Psoas muscle (tissue), 8 donors: ENCODE measurements around the gene TMEM37. TPM values are rescaled to one million over a fixed set of nuclear protein-coding genes. Genes with fewer than 3 reads are reported as not detected.

Experiments used
- ATAC-seq, 4 donors: fragments of 200-7000 bp; cut with Tn5 transposase; one replicate each; pipeline ENCODE4 v1.9.1; 2020; ENCODE audit warnings: moderate library complexity in 3 of 4, mild to moderate bottlenecking in 2 of 4
- DNase-seq, 2 donors: peaks; one replicate each; pipeline ENCODE4 v3.0.0-alpha.2; 2020
- H3K27ac ChIP-seq: fragments of 200-600 bp; one replicate; pipeline ENCODE4 v1.8.0; 2022
- H3K27me3 ChIP-seq, 3 donors: fragments of 200-600 bp in 1 of 3; one replicate each; pipeline versions ENCODE4 v1.6.1 to v1.8.0; 2013 to 2022; ENCODE audit warnings: low read length in 2 of 3, mild to moderate bottlenecking in 2 of 3, moderate library complexity in 1 of 3; ENCODE audit not compliant: insufficient read depth in 3 of 3
- H3K36me3 ChIP-seq, 2 donors: fragments of 200-600 bp in 1 of 2; one replicate each; pipeline versions ENCODE4 v1.6.1 to v1.8.0; 2013 to 2022; ENCODE audit warnings: low read depth in 1 of 2, mild to moderate bottlenecking in 1 of 2, moderate library complexity in 1 of 2; ENCODE audit not compliant: insufficient read depth in 1 of 2
- H3K4me1 ChIP-seq: fragments of 200-600 bp; one replicate; pipeline ENCODE4 v1.8.0; 2022
- H3K4me3 ChIP-seq: fragments of 200-600 bp; one replicate; pipeline ENCODE4 v1.8.0; 2022; ENCODE audit warnings: mild to moderate bottlenecking
- H3K9me3 ChIP-seq: fragments of 200-600 bp; one replicate; pipeline ENCODE4 v1.8.0; 2022
- WGBS, 3 donors: extraction: QIAGEN DNeasy Blood & Tissue Kit; methylation state at CpG; one replicate each; pipeline versions ENCODE4 v1.1.6 to v1.1.7; 2013; 5-methylcytosine and 5-hydroxymethylcytosine counted together
- intact Hi-C, 2 donors: fragments of 100-400 bp; cut with DNase I; formaldehyde crosslinking; loops; one replicate each; pipeline versions ENCODE4 v1.11.0 to v1.14.2; 2022
- polyA plus RNA-seq, 3 donors: library from polyadenylated mRNA; stranded (reverse); fragments of 200-250 nt; gene quantifications; one replicate each; pipeline ENCODE4 v1.2.3, GENCODE V29; 2013
- total RNA-seq, 4 donors: library from RNA; stranded (reverse); fragmentation: NEBNext Ultra II Directional in 2 of 4; extraction: Animal tissue kit (Norgen Biotek cat#: 25700) in 2 of 4; gene quantifications; one replicate each; pipeline versions ENCODE4 v1.2.1 to v1.2.4, GENCODE V29; 2021 to 2023
- TF ChIP-seq, protein P1 (sequence below): fragments of 200-600 bp; IDR thresholded peaks from one replicate; pipeline ENCODE4 v1.8.0; 2022; ENCODE audit warnings: antibody characterized with exemption
- donor health status: healthy with polysubstance abuse.
- donor health status: DM: no; HTN: no; CAD: no; lungs with moderate emphysema.
- donor health status: Bipolar disorder and iron deficiency.
- donor health status: healthy.
- donor health status: DM: yes; HTN: yes; CAD: no.
- donor health status: DM: no; HTN: no; CAD: no.
- donor health status: DM: no; HTN: no; CAD: no.
- donor health status: DM: yes; HTN: yes; CAD: no.

The TMEM37 gene
- total and polyA plus RNA-seq, 7 donors: 0.60 to 3.9 (median 0.96) TPM

DNA sequence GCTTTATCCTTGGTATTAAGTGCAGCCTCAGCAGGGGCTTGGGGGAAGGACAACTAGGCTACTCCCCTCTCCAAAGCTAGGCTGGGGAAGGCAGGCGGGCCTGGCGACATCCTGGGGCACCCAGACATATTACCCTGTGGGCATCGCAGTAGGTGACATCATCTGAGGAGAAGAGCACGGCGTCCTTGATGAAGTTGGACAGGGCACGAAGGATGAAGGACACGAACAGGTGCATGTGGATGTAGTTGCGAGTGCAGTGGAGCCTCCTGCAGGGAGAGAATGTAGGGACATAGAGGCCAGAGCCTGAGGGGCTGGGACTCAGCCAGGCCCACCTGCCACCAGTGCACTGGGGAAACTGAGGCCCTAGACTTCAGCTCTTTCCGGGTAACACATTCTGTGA is 32.3 kb downstream of the TMEM37 start:
- TF ChIP-seq, protein P1, sequence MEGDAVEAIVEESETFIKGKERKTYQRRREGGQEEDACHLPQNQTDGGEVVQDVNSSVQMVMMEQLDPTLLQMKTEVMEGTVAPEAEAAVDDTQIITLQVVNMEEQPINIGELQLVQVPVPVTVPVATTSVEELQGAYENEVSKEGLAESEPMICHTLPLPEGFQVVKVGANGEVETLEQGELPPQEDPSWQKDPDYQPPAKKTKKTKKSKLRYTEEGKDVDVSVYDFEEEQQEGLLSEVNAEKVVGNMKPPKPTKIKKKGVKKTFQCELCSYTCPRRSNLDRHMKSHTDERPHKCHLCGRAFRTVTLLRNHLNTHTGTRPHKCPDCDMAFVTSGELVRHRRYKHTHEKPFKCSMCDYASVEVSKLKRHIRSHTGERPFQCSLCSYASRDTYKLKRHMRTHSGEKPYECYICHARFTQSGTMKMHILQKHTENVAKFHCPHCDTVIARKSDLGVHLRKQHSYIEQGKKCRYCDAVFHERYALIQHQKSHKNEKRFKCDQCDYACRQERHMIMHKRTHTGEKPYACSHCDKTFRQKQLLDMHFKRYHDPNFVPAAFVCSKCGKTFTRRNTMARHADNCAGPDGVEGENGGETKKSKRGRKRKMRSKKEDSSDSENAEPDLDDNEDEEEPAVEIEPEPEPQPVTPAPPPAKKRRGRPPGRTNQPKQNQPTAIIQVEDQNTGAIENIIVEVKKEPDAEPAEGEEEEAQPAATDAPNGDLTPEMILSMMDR: no peak
- intact Hi-C loops: no loop called here
- Histone ChIP-seq H3K27ac (no peak overlapping the region), H3K9me3 (no peaks in the 10 kb centered on the region), H3K4me1 (peaks cover 4% of the 10 kb centered on the region), H3K36me3 (no peaks in the 10 kb centered on the region), H3K4me3 (no peak overlapping the region), H3K27me3 (no peaks in the 10 kb centered on the region)
- ATAC-seq: peak; percentile 67 to 83 (median 74)
- DNase-seq: no peak
- WGBS, 3 donors: 43 to 61% (median 47%) methylated on average over 9 of the region's 9 CpGs

DNA sequence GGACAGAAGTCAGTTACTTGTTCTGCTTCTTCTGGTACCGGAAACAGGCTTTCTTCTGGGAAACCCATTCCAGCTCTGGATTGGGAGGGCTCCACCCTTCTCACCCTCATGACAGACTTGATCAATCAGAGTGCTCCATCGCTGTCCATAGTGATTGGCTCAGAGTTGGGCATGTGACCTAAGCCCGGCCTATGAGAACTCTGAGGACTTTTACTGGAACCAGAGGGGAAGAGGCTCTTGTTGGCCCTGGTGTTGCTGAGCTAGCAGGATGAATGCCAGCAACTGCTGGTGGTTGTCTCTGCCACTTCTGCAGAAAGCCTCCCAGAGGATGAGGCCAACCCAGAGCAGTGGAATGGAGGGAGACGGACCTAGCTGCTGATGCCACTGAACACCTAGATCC is 33.3 kb downstream of the TMEM37 start:
- Histone ChIP-seq H3K4me3 (no peak overlapping the region), H3K36me3 (no peaks in the 10 kb centered on the region), H3K27ac (no peak overlapping the region), H3K9me3 (no peaks in the 10 kb centered on the region), H3K4me1 (peaks cover 5% of the 10 kb centered on the region), H3K27me3 (no peaks in the 10 kb centered on the region)
- ATAC-seq (peak; percentile 41 to 68 (median 60)), DNase-seq (no peak)
- TF ChIP-seq, protein P1: no peak
- intact Hi-C loops: no loop called here
- WGBS, 3 donors: 68 to 80% (median 70%) methylated on average over 4 of the region's 4 CpGs

DNA sequence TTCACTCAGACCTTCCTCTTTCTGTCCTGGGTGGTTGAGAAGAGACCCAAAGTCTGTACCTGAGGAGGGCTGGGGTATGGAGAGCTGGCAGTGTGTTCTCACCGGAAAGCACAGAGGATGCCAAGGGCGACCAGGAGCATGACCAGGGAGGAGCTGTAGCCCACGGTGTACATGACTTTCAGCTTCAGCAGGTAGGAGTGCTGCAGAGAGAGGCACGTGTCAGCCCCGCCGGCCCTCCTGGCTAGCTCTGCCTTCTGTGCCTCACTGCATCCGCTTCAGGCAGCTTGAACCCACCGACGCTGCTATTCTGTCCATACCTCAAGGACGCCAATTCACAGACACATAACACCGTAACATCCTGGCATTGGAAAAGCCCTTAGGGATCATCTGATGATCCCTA is 34.0 kb downstream of the TMEM37 start:
- WGBS, 3 donors: 92 to 94% (median 93%) methylated on average over 11 of the region's 11 CpGs
- Histone ChIP-seq H3K9me3 (no peaks in the 10 kb centered on the region), H3K27me3 (no peaks in the 10 kb centered on the region), H3K27ac (no peak overlapping the region), H3K36me3 (no peaks in the 10 kb centered on the region), H3K4me1 (peaks cover 5% of the 10 kb centered on the region), H3K4me3 (no peak overlapping the region)
- TF ChIP-seq, protein P1: no peak
- DNase-seq: no peak
- no peak for ATAC-seq
- intact Hi-C loops: no loop called here

DNA sequence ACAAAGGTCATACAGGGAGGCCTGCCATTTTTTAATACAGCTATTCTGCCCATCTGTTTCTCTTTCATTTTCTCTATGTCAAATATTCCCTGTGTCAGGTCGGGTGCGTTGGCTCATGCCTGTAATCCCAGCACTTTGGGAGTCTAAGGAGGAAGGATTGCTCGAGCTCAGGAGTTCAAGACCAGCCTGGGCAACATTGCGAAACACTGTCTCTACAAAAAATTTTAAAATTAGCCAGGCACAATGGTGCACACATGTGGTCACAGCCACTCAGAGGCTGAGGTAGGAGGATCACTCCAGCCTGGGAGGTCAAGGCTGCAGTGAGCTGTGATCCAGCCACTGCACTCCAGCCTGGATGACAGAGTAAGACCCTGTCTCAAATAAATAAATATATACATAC is 34.7 kb downstream of the TMEM37 start:
- no peak for ATAC-seq
- Histone ChIP-seq H3K27me3 (no peaks in the 10 kb centered on the region), H3K4me1 (peaks cover 5% of the 10 kb centered on the region), H3K4me3 (no peak overlapping the region), H3K9me3 (no peaks in the 10 kb centered on the region), H3K36me3 (no peaks in the 10 kb centered on the region), H3K27ac (no peak overlapping the region)
- TF ChIP-seq, protein P1: no peak
- no peak for DNase-seq
- intact Hi-C loops: no loop called here
- 87 to 90% (median 89%) methylated on average over 4 of the region's 4 CpGs for WGBS, 3 donors
